GM18505 (cell line): ENCODE data around the gene RANBP1.
"Not testable (repeated sequence)": the region's sequence is repeated elsewhere in the genome, so short reads cannot be mapped to it uniquely, and the experiment has no call there.

Source experiments
- ATAC-seq: cut with Tn5 transposase; IDR thresholded peaks from one replicate; pipeline ENCODE4 v1.9.1; 2021; ENCODE audit not compliant: unreplicated experiment
- POLR2A ChIP-seq: IDR thresholded peaks from 4 replicates; pipeline ENCODE4 v1.6.1; 2011; ENCODE audit warnings: borderline replicate concordance; ENCODE audit not compliant: insufficient read depth, insufficient read length; ENCODE audit errors: extremely low read depth

The RANBP1 gene

GRCh38 chr22:20115691-20116375, at the start of gene RANBP1:
Gene RANBP1, plus strand, starts transcription at chr22:20116104. Its CDS starts 81 bp downstream, at chr22:20116185.
- no peak for ATAC-seq
- TF ChIP-seq POLR2A: no peak

GRCh38 chr22:20066617-20067383, 49.1 kb upstream of the RANBP1 start:
- no peak for ATAC-seq
- TF ChIP-seq POLR2A: no peak

GRCh38 chr22:20067384-20067682, 48.6 kb upstream of the RANBP1 start:
- not testable (repeated sequence) for ATAC-seq

- TF ChIP-seq POLR2A: no peak
- no peak for ATAC-seq
Measured at GRCh38 chr22:20068640-20069039, 47.3 kb upstream of the RANBP1 start.

GRCh38 chr22:20069331-20070042, 46.4 kb upstream of the RANBP1 start:
- no peak for ATAC-seq

GRCh38 chr22:20071524-20071972, 44.4 kb upstream of the RANBP1 start:
- ATAC-seq: no peak
- TF ChIP-seq POLR2A: no peak

More at GRCh38 chr22:20069331-20070042, 46.4 kb upstream of the RANBP1 start:
- TF ChIP-seq POLR2A: no peak

GRCh38 chr22:20076627-20077172, 39.2 kb upstream of the RANBP1 start:
- no peak for ATAC-seq
- no peak for TF ChIP-seq POLR2A

- TF ChIP-seq POLR2A: peak; percentile 68
- peak; percentile 72 for ATAC-seq
Measured at GRCh38 chr22:20079745-20080444, 36.0 kb upstream of the RANBP1 start, which contains the start of gene DGCR8. Gene DGCR8, plus strand, starts transcription at chr22:20080241. Its CDS starts 5,723 bp downstream, at chr22:20085964.

- no peak for TF ChIP-seq POLR2A
- peak; percentile 69 for ATAC-seq
Measured at GRCh38 chr22:20080445-20080775, 35.5 kb upstream of the RANBP1 start.

- TF ChIP-seq POLR2A: no peak
- no peak for ATAC-seq
Measured at GRCh38 chr22:20080776-20081654, 34.9 kb upstream of the RANBP1 start.

- no peak for ATAC-seq
- no peak for TF ChIP-seq POLR2A
Measured at GRCh38 chr22:20083157-20083890, 32.6 kb upstream of the RANBP1 start.
